Endothelial cell of coronary artery (primary cell): ENCODE measurements around the gene TSPAN16. TPM values are rescaled to one million over a fixed set of nuclear protein-coding genes. Genes with fewer than 3 reads are reported as not detected.

Source experiments
- total RNA-seq: library from RNA; depleted of rRNA; stranded (reverse); fragments of >200 nt; gene quantifications from 2 replicates; pipeline ENCODE4 v1.2.3, GENCODE V29; 2014

The TSPAN16 gene
- not detected in 2 replicates for total RNA-seq

GRCh38 chr19:11295665-11296245 is at the start of gene TSPAN16:
TSS of gene TSPAN16 (plus strand) at chr19:11296160. CDS start at chr19:11296298, 138 bp downstream.

GRCh38 chr19:11261971-11262839 is 33.8 kb upstream of the TSPAN16 start, which contains the start of gene DOCK6:
TSS of gene DOCK6 (minus strand) at chr19:11262524. CDS start at chr19:11262440, 84 bp downstream.

GRCh38 chr19:11339254-11340098 is 43.5 kb downstream of the TSPAN16 start, which contains the start of gene RAB3D:
TSS of gene RAB3D (minus strand) at chr19:11339657. CDS start at chr19:11337399, 2,258 bp downstream.

GRCh38 chr19:11346104-11346940 is 50.4 kb downstream of the TSPAN16 start, which contains the start of the genes CCDC159 and TMEM205:
TSS of gene CCDC159 (plus strand) at chr19:11346519. CDS start at chr19:11346607, 88 bp downstream.
TSS of gene TMEM205 (minus strand) at chr19:11346268. CDS start at chr19:11345619, 649 bp downstream.

GRCh38 chr19:11355160-11356073 is 59.5 kb downstream of the TSPAN16 start, which contains the start of gene PLPPR2:
TSS of gene PLPPR2 (plus strand) at chr19:11355432. CDS start at chr19:11357674, 2,242 bp downstream.

Other genes with a start within 250 kb of the TSPAN16 start
- 49.6 and 58.1 TPM in 2 replicates for gene LDLR, start 206.7 kb upstream of the TSPAN16 start, total RNA-seq
- gene SPC24, start 140.4 kb upstream of the TSPAN16 start, total RNA-seq: 37.4 and 77.4 TPM in 2 replicates
- 43.2 and 105 TPM in 2 replicates for gene KANK2, start 98.6 kb upstream of the TSPAN16 start, total RNA-seq
- gene ANGPTL8, start 56.5 kb upstream of the TSPAN16 start, total RNA-seq: not detected in 2 replicates
- 46.7 and 86.6 TPM in 2 replicates for gene DOCK6, start 33.6 kb upstream of the TSPAN16 start, total RNA-seq
- 35.7 and 42.8 TPM in 2 replicates for gene RAB3D, start 43.5 kb downstream of the TSPAN16 start, total RNA-seq
- 54.2 and 67.8 TPM in 2 replicates for gene TMEM205, start 50.1 kb downstream of the TSPAN16 start, total RNA-seq
- 8.3 and 11.1 TPM in 2 replicates for gene CCDC159, start 50.4 kb downstream of the TSPAN16 start, total RNA-seq
- 6.7 and 8.4 TPM in 2 replicates for gene PLPPR2, start 59.3 kb downstream of the TSPAN16 start, total RNA-seq
- gene SWSAP1, start 78.5 kb downstream of the TSPAN16 start, total RNA-seq: 0.56 and 0.72 TPM in 2 replicates
- 6.3 and 6.7 TPM in 2 replicates for gene EPOR, start 88.2 kb downstream of the TSPAN16 start, total RNA-seq
- 0.27 and 1.5 TPM in 2 replicates for gene RGL3, start 123.2 kb downstream of the TSPAN16 start, total RNA-seq
- 0.09 and 0.28 TPM in 2 replicates for gene ODAD3, start 139.0 kb downstream of the TSPAN16 start, total RNA-seq
- 109 and 151 TPM in 2 replicates for gene PRKCSH, start 139.5 kb downstream of the TSPAN16 start, total RNA-seq
- not detected in 2 replicates for gene ELAVL3, start 184.9 kb downstream of the TSPAN16 start, total RNA-seq
- gene ZNF653, start 209.7 kb downstream of the TSPAN16 start, total RNA-seq: 5.2 and 6.3 TPM in 2 replicates
- gene ECSIT, start 233.0 kb downstream of the TSPAN16 start, total RNA-seq: 30.2 and 44.1 TPM in 2 replicates
- gene CNN1, start 242.7 kb downstream of the TSPAN16 start, total RNA-seq: 2.0 and 6.9 TPM in 2 replicates